GM19467 (cell line): Measurements from ENCODE around the gene SYT14.
"Not testable (repeated sequence)": the region's sequence is repeated elsewhere in the genome, so short reads cannot be mapped to it uniquely, and the experiment has no call there.

Experiments used
- ATAC-seq: cut with Tn5 transposase; IDR thresholded peaks from one replicate; pipeline ENCODE4 v1.9.1; 2021; ENCODE audit warnings: mild to moderate bottlenecking, moderate library complexity; ENCODE audit not compliant: unreplicated experiment

The SYT14 gene

DNA sequence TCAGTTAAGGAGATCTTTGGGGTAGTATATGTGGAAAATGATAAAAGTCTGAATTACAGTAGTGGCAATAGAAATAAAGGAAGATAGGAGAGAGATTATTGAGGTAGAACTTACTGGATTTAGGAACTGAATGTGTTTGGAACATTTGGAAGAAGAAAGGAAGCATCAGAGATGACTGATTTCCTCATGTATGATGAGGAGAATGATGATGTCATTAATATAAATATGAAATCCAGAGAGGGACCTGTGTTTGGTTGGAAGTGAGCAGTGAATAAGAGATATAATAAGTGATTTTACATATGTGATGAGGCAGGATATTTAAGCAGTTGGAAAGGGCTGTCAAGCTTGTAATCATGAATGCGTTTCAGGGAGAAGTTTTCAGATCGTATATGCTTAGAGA is 86.3 kb downstream of the SYT14 start:
- ATAC-seq: no peak

DNA sequence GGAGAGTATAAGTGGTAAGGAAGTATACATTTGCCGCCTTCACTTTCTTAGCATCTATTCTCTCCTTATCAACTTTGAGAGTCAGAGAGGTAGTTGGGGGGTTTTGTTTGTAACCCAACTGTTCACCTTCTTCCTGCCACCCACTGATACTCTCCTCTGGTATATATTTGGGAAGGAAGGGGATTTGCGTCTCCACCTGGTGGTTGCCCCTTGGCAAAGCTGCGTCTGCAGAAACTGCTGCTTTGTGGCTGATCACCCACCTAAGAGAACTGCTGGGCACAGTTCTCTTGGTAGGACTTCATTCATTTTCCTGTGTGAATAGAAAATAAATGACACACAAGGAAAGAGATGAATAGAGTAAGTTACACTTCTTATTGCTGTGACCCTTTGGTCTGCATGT is 87.0 kb downstream of the SYT14 start:
- no peak for ATAC-seq

DNA sequence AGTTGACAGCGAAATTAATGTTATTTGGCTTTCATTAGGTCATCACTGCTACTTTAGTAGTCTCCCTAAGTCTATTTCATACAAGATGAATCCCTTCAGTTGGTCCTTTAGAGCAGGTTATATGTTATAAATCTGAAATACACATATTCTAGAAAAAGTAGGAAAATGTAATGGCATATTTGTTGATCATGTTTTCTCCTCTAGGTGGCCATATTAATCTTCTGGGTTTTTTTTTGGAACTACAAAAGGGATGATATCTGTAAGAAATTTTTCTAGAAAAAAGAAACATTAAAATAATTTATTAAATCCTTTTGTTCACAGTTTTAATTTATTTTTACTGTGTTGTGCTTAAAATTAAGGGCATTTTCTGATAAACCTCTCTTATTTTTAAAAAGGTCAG is 87.9 kb downstream of the SYT14 start:
- ATAC-seq: no peak

DNA sequence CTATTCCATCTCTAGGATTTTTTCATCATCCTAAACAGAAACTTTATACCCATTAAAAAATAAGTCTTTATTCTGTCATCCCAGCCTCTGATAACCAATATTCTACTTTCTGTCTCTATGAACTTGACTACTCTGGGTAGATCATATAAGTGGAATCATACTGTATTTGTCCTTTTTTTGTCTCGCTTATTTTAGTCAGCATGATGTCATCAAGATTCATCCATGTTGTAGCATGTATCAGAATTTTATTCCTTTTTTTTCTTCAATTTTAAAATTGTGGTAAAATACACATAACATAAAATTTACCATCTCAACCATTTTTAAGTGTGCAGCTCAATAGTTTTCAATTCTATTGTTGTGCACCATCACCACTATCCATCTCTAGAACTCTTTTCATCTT is 90.0 kb downstream of the SYT14 start:
- no peak for ATAC-seq

DNA sequence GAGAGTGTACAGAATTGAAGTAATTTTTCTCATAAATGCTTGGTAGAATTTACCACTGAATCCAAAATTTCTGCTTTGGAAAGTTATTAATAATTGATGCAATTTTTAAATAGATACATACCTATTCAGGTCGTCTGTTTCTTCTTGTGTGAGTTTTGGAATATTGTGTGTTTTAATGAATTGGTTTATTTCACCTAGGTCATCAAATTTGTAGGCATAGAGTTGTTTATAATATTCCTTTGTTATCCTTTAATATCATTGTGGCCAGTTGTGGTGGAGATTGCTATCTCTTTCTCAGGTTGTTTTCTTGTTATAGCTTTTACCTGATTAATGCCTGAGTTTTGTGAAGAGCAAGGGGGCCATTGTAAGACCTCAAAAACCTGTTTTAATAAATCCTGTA is 93.5 kb downstream of the SYT14 start:
- ATAC-seq: no peak

DNA sequence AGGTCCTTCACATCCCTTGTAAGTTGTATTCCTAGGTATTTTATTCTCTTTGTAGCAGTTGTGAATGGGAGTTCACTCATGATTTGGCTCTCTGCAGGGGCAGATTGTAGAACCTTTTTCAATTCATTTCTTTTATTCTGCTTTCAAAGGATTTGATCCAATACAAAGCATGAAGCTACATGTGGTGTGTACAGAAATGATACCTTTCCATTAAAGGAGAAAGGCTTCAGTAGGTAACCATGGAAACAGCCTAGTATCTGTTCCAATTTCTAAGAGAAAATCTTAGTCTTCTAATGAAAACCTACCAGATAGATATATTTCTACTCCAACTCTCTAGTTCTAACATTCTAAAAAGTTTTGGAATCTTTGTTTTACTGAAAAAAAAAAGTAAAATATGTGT is 105.0 kb downstream of the SYT14 start:
- no peak for ATAC-seq

DNA sequence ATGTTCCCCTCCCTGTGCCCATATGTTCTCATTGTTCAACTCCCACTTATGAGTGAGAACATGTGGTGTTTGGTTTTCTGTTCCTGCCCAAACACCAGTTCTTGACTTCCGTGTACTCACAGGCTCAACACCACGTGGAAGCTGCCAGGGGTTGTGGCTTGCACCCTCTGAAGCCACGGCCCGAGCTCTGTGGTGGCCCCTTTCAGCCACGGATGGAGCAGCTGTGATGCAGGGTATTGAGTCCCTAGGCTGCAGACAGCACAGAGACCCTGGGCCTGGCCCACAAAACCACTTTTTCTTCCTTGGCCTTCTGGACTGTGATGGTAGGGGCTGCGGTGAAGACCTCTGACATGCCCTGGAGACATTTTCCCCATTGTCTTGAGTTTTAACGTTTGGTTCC is 111.6 kb downstream of the SYT14 start:
- ATAC-seq: no peak

DNA sequence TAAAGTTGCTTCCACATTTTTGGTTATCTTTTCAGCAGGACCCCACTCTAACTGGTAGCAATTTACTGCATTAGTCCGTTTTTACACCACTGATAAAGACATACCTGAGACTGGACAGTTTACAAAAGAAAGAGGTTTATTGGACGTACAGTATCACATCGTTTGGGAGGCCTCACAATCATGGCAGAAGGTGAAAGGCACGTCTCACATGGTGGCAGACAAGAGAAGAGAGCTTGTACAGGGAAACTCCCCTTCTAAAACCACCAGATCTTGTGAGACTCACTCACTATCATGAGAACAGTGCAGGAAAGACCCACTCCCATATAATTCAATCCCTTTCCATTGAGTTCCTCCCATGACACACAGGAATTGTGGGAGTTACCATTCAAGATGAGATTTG is 112.5 kb downstream of the SYT14 start:
- not testable (repeated sequence) for ATAC-seq

DNA sequence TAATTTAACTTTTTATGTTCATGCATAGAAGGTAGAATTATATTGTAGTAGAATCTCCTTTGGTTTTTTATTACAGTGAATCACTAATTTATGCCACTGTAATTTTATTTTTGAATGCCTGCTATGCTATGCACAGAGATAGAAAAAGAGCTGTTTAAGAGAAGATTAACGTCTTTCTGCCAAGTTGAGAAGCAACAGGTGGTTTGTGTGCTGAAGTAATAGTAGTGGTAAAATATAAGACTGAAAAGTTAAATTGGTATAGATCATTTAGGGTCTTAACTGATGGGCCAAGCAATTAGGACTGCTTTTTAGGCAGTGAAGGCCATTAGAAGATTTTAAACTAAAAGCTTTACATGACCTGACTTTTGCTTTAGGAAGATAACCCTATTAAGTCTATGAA is 115.1 kb downstream of the SYT14 start:
- no peak for ATAC-seq

DNA sequence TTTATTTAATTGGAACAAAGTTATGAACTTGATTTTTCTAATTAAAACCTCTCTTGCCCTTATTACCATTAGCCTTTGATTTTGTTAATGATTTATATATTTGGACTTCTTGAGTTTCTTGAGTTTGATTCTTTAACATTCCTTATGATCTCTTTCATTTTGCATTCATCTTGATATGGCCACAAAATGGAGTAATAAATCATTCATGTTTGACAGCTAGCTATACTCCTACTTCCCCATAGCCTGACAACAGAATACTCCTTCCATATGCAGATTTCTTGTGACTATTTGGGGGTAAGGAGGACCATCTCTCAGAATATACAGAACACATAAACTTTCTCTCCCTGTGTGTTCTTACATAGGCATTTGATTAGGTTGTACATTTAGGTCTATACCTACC is 119.6 kb downstream of the SYT14 start:
- ATAC-seq: no peak

DNA sequence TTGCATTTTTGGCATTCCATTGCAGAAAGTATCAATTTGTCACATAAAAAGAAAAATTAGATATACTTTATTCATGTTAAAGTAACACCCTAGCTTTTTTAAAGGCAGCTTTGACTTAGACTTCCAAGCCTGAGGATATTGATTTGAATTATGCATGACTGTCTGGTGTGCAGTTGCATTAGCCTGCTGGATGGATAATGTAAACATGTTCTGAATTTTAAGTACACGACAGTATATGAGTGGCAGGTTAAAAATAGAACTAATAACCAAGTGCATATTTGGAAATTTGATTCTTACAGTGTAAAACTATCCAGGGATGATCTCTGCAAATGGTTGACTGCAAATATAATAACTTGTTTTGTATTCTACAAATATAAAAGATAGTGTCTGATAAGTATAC is 124.0 kb downstream of the SYT14 start:
- ATAC-seq: no peak

DNA sequence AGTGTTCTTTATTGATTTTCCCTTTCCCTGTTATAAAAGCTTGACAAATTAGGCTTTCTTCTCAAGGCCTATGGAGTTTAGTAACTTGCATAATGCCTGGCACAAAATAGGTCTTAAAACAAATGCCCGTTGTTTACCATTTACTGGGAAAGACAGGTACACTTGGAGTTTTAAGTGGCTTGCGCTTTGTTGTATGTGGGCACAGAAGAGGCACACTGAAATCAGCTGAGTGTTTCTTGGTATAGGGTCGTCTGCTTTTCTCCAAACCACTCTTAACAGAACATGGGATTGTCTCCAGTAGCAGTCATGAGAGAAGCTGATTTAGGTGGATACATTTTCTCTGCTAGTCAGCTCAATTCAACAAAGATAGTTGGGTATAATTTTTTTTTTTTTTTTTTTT is 132.5 kb downstream of the SYT14 start:
- no peak for ATAC-seq

DNA sequence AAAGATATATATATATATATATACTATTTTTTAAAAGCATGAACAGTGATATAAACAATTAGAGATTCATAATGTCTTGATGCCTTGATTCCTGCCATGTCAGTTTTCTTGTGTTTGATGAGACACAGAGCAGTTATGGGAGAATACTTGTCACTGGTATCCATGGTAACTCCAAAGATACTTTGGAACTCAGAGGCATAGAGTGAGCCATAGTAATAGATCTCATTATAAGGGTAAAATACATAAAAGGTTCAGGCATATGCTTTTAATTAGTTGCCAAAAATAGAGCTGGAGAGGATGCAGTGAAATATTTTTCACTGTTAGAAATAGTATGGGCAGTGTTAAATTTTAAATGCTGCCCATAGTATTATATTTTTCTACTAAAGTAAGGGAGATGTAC is 134.1 kb downstream of the SYT14 start:
- no peak for ATAC-seq

DNA sequence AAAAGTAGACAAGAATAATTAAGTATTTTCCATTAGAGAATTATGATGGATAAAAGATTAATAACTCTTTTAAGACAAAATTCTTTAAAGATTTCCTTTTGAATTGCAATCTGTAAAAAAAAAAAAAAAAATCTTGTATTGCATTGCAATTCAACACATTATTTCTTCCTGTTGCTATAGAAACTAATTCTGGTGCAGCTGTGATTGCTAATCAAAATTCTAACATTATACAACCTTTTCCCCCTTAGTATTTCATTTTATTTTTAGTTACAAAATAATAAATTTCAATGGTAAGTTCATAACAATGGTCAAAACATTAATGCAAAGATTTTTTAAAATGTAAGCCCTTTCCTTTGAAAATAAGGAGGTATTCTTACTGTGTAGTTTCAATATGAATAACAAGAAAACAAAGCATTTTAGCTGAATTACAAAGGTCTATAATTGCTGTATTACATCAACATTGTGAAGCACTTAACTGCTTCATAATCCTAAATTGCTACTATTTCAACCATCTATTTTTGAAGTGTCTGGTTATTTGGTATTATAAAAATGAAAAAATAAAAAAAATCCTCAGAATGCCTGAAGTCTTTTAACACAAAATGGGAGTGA is 135.0 kb downstream of the SYT14 start:
- ATAC-seq: no peak

DNA sequence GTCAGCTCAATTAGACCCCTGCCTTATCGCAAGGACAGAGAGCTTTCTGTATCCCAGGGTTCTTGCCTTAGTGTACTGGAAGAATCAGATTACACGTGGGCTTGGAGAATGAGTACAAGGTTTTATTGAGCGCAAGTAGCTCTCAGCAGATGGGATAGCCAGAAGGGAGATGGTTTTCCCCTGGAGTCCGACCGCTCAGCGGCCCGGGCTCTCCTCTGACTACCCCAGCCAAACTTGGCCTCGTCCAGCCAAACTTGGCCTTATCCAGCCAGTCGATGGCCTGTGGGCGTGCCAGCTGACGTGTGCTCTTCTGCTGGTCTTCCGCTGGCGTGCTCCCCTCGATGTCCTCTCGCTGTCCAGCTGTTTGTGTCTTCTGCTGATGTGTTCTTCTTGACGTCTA is 136.9 kb downstream of the SYT14 start:
- ATAC-seq: no peak

DNA sequence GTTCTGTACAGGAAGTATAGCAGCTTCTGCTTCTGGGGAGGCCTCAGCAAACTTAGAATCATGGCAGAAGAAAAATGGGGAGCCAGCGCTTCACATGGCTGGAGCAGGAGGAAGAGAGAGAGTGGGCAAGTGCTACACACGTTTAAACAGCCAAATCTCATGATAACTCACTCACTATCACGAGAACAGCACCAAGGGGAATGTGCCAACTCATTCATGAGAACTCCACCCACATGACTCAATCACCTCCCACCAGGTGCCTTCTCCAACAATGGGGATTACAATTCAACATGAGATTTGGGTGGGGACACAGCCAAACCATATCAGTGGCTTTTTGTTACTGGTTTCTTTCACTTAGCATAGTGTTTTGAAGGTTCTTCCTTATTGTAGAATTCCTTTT is 138.6 kb downstream of the SYT14 start:
- ATAC-seq: no peak

DNA sequence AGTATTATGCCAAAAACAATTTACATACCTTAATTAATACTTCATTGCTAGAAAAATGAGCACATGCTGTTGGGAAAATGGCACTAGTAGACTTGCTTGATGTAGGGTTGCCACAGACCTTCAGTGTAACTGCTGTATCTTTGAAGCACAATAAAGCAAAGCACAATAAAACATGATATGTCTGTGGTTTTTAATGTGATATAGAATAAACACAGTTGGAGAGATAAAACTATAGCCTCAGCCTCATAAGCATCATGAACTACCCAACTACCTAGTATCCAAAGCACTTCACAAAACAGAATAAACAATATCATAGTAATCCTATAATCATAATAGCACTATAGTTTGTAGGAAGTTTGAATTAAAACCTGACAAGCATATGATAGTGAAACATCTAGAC is 143.5 kb downstream of the SYT14 start:
- no peak for ATAC-seq

DNA sequence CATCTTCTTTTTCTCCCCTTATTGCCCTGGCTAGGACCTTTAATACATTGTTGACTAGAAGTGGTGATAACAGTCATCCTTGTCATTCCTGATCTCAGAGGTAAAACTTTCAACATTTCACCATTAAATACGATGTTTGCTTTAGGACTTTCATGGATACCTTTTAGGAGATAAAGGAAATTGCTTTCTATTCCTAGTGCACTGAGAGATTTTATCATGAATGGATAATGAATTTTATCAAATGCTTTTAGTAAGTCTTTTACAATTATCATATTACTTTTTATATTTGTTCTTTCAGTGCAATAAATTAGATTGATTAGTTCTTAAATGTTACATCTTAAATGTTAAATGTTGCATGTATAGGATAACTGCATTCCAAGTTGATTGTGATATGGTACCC is 147.3 kb downstream of the SYT14 start:
- no peak for ATAC-seq

DNA sequence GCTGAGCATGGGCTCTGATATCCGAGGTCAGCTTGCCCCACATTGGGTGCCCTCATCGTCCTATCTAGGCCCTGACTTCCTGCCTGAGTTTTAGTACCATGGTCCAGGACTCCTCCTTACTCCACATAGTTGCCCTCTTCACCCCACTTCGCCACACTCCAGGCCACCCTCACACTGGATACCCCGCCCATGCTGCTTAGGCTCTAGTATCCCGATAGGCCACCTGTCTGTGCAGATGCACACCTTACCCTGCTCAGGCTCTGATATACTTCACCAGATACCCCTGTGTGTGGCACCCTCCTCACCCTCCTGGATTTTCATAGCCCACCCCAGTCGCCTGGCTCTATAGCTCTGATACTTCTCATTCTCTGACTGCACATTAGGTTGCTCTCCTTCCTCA is 149.0 kb downstream of the SYT14 start:
- ATAC-seq: no peak

DNA sequence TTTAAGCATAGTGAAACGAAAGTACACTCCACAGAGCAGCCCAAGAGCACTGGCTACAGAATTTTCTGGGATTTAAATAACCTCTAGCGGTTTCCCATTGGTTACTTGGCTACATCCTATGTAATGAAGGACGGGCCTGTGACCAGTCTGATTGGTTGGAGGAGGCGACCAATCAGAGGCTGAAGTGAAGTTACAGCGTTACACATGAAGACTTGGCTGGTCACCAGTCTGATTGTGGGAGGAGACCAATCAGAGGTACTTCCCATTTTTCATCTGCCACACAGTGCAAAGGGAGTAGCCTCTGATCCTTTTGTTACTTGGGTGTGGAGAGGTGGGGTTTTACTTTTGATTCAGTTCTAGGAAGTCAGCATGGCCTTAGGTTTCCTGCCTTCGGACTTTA is 151.8 kb downstream of the SYT14 start:
- no peak for ATAC-seq

DNA sequence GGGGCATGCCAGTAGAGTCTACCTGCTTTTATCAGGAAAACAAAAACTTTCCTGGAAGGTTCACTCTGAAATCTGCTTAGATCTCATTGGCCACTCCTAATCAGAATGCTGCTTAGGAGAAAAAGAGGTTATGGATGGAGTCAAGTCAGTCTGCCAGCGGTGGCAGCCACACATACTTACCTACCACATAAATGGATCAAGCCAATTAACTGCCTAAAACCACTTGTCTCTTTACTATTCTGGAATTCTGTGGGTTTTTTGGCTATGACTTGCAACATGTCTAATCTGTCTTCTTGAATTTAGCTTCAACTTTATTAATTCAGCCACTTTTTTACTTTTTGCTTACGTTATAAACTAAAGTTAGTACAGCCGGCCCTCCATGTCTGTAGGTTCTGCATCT is 154.3 kb downstream of the SYT14 start:
- ATAC-seq: no peak

DNA sequence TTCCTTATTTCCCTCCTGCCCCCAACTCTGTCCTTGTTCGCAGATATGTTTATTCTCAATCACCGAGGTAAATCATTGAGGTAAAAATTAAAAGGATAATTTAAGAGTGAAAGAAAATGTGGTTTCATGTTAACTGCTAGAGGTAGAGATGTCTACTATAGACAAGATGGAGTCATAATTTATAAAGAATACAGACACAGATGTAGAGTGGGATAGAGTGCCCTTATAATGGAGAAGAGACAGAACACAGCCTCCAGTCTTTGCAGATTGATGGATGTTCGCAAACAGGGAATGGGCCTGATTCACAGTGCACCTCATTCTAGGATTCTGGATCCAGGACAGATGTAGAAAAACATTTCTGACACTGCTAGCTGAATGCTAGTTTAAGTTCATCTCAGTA is 155.4 kb downstream of the SYT14 start:
- ATAC-seq: no peak

DNA sequence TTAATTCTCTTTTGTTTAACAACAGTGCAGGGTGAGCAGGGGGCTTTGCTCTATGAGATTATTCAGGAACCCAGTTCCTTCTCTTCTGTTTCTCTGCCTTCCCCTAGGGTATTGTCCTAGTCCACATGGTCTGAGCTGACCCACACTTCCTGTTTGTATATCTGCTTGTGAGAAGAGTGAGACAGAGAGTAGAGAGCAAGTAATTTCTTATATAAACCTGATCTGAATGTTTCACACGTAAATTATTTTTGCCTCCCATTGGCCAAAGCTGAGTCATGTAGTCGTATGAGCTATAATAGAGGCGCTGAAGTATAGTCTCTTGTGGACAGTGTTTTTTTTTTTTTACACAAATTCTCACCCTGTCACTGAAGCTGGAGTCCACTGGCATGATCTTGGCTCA is 160.3 kb downstream of the SYT14 start:
- no peak for ATAC-seq

DNA sequence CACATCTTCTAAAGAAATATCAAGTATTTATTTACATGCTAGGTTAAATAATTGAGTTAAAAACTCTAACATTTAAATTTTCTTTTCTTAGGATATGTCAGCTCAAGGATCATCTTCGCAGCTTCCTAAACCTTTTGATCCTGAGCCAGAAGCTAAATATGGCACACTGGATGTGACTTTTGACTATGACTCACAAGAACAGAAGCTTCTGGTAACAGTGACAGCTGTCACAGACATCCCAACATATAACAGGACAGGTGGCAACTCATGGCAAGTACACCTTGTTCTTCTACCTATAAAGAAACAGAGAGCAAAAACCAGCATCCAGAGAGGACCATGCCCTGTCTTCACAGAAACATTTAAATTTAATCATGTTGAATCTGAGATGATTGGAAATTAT is 161.9 kb downstream of the SYT14 start:
- no peak for ATAC-seq
